Liver (tissue), 9 donors: ENCODE results near the gene RAB11A. TPM values are rescaled to one million over a fixed set of nuclear protein-coding genes. Genes with fewer than 3 reads are reported as not detected.

Experiments used
- DNase-seq: peaks from one replicate; pipeline ENCODE4 v3.0.0-alpha.2; 2017; ENCODE audit warnings: low spot score
- H3K27ac ChIP-seq, 2 donors: one replicate each; pipeline ENCODE4 v1.7.0; 2013; ENCODE audit warnings: inconsistent platforms in 2 of 2, low read length in 2 of 2, control low read depth in 1 of 2, low read depth in 1 of 2, mild to moderate bottlenecking in 1 of 2
- H3K27me3 ChIP-seq, 4 donors: one replicate each; pipeline versions ENCODE4 v1.6.1 to v1.7.0; 2013; ENCODE audit warnings: low read length in 3 of 4, inconsistent platforms in 1 of 4, mild to moderate bottlenecking in 1 of 4, moderate library complexity in 1 of 4; ENCODE audit not compliant: control insufficient read depth in 4 of 4, insufficient read depth in 4 of 4
- H3K36me3 ChIP-seq, 4 donors: one replicate each; pipeline versions ENCODE4 v1.6.1 to v1.7.0; 2013; ENCODE audit warnings: low read length in 3 of 4, mild to moderate bottlenecking in 3 of 4, low read depth in 1 of 4, moderate library complexity in 1 of 4; ENCODE audit not compliant: control insufficient read depth in 4 of 4, insufficient read depth in 3 of 4
- H3K4me1 ChIP-seq, 4 donors: one replicate each; pipeline versions ENCODE4 v1.6.1 to v1.7.0; 2013; ENCODE audit warnings: low read length in 3 of 4, mild to moderate bottlenecking in 3 of 4, moderate library complexity in 1 of 4; ENCODE audit not compliant: control insufficient read depth in 4 of 4, insufficient read depth in 4 of 4
- H3K4me3 ChIP-seq, 3 donors: one replicate each; pipeline versions ENCODE4 v1.6.1 to v1.7.0; 2013; ENCODE audit warnings: low read length in 3 of 3, control low read depth in 1 of 3, low read depth in 1 of 3, mild to moderate bottlenecking in 1 of 3
- H3K9ac ChIP-seq, 2 donors: one replicate each; pipeline ENCODE4 v1.7.0; 2013; ENCODE audit warnings: low read length in 2 of 2, mild to moderate bottlenecking in 2 of 2, moderate library complexity in 2 of 2, control low read depth in 1 of 2, low read depth in 1 of 2
- H3K9me3 ChIP-seq, 4 donors: one replicate each; pipeline versions ENCODE4 v1.6.1 to v1.7.0; 2013; ENCODE audit warnings: low read length in 3 of 4; ENCODE audit not compliant: control insufficient read depth in 4 of 4
- ATF3 ChIP-seq: IDR thresholded peaks from 2 replicates; pipeline ENCODE4 v1.6.1; 2016; ENCODE audit warnings: antibody characterized with exemption
- CTCF ChIP-seq: fragments of 150-350 bp; IDR thresholded peaks from 2 replicates; pipeline ENCODE4 v1.5.1; 2017; ENCODE audit warnings: improper control_type of control experiment, low read depth, low read length; ENCODE audit not compliant: missing input control
- EGR1 ChIP-seq, 2 donors: IDR thresholded peaks; 2 replicates each; pipeline ENCODE4 v1.6.1; 2016 to 2018; ENCODE audit warnings: antibody characterized with exemption in 2 of 2, low read depth in 2 of 2
- FOXA1 ChIP-seq: IDR thresholded peaks from 2 replicates; pipeline ENCODE4 v1.6.1; 2016; ENCODE audit warnings: antibody characterized with exemption
- FOXA2 ChIP-seq: IDR thresholded peaks from 2 replicates; pipeline ENCODE4 v1.6.1; 2016; ENCODE audit warnings: antibody characterized with exemption
- GABPA ChIP-seq, 2 donors: IDR thresholded peaks in 1 of 2; conservative IDR thresholded peaks in 1 of 2; 2 replicates each; pipeline ENCODE4 v1.6.1; 2016; ENCODE audit warnings: antibody characterized with exemption in 2 of 2, mild to moderate bottlenecking in 1 of 2, moderate library complexity in 1 of 2
- HNF4A ChIP-seq, 2 donors: conservative IDR thresholded peaks; 2 replicates each; pipeline ENCODE4 v1.6.1; 2016; ENCODE audit warnings: antibody characterized with exemption in 2 of 2, mild to moderate bottlenecking in 2 of 2
- HNF4G ChIP-seq: IDR thresholded peaks from 2 replicates; pipeline ENCODE4 v1.6.1; 2016; ENCODE audit warnings: antibody characterized with exemption
- JUND ChIP-seq, 2 donors: IDR thresholded peaks; 2 replicates each; pipeline ENCODE4 v1.6.1; 2016; ENCODE audit warnings: antibody characterized with exemption in 2 of 2
- NR2F2 ChIP-seq: IDR thresholded peaks from 2 replicates; pipeline ENCODE4 v1.6.1; 2016; ENCODE audit warnings: antibody characterized with exemption
- RAD21 ChIP-seq, 2 donors: IDR thresholded peaks; 2 replicates each; pipeline ENCODE4 v1.6.1; 2016; ENCODE audit warnings: antibody characterized with exemption in 2 of 2, mild to moderate bottlenecking in 2 of 2
- RXRA ChIP-seq, 2 donors: IDR thresholded peaks; 2 replicates each; pipeline ENCODE4 v1.6.1; 2017 to 2018; ENCODE audit warnings: antibody characterized with exemption in 2 of 2, mild to moderate bottlenecking in 1 of 2
- SP1 ChIP-seq: IDR thresholded peaks from 2 replicates; pipeline ENCODE4 v1.6.1; 2018; ENCODE audit warnings: antibody characterized with exemption, mild to moderate bottlenecking
- TAF1 ChIP-seq: conservative IDR thresholded peaks from 2 replicates; pipeline ENCODE4 v1.6.1; 2016; ENCODE audit warnings: antibody characterized with exemption, mild to moderate bottlenecking
- YY1 ChIP-seq: IDR thresholded peaks from 2 replicates; pipeline ENCODE4 v1.6.1; 2016; ENCODE audit warnings: antibody characterized with exemption, mild to moderate bottlenecking
- whole genome bisulfite sequencing: extraction: QIAGEN DNeasy Blood & Tissue Kit; methylation state at CpG from one replicate; pipeline ENCODE4 v1.1.7; 2013; 5-methylcytosine and 5-hydroxymethylcytosine counted together
- polyA plus RNA-seq, 2 donors: library from polyadenylated mRNA; stranded (reverse) in 1 of 2; unstranded in 1 of 2; fragments of 200-250 nt in 1 of 2; fragments of >200 nt in 1 of 2; fragmentation: Nextera tagmentation in 1 of 2; extraction: Ambion mirVana in 1 of 2; gene quantifications; one replicate each; pipeline versions ENCODE4 v1.2.1 to v1.2.3, GENCODE V29; 2013 to 2015
- total RNA-seq, 2 donors: library from RNA; depleted of rRNA; stranded (reverse); fragments of >200 nt; gene quantifications; one replicate each; pipeline ENCODE4 v1.2.3, GENCODE V29; 2014
- TF ChIP-seq, protein P1 (sequence below): IDR thresholded peaks from 2 replicates; pipeline ENCODE4 v1.6.1; 2016; ENCODE audit warnings: antibody characterized with exemption, mild to moderate bottlenecking
- TF ChIP-seq, protein P2 (sequence below): IDR thresholded peaks from 2 replicates; pipeline ENCODE4 v1.6.1; 2016; ENCODE audit warnings: antibody characterized with exemption
- donor health status: healthy.
- donor health status: healthy.
- donor health status: healthy.
- donor health status: healthy.
- donor health status: healthy.

The RAB11A gene
- total and polyA plus RNA-seq, 4 donors, result 40.6 to 100 (median 81.7) TPM

- Histone ChIP-seq H3K4me3 (no peak overlapping the region), H3K9ac (no peak overlapping the region), H3K36me3 (no peaks in the 10 kb centered on the region), H3K4me1 (no peaks in the 10 kb centered on the region), H3K27ac (no peak overlapping the region), H3K9me3 (no peaks in the 10 kb centered on the region), H3K27me3 (no peaks in the 10 kb centered on the region)
- no peak for DNase-seq
- 94% methylated on average over 9 of the region's 9 CpGs for WGBS
- TF ChIP-seq EGR1 (IDR thresholded peaks at IDR 0.05; ENCODE audit: low read depth in 2 of 2), result no peak
- TF ChIP-seq ATF3, result no peak
- TF ChIP-seq NR2F2, result no peak
- no peak for TF ChIP-seq HNF4A (conservative IDR thresholded peaks at IDR 0.05)
- TF ChIP-seq JUND (IDR thresholded peaks at IDR 0.05), result no peak
- no peak for TF ChIP-seq RAD21 (IDR thresholded peaks at IDR 0.05)
- no peak for TF ChIP-seq TAF1
- TF ChIP-seq, protein P1, sequence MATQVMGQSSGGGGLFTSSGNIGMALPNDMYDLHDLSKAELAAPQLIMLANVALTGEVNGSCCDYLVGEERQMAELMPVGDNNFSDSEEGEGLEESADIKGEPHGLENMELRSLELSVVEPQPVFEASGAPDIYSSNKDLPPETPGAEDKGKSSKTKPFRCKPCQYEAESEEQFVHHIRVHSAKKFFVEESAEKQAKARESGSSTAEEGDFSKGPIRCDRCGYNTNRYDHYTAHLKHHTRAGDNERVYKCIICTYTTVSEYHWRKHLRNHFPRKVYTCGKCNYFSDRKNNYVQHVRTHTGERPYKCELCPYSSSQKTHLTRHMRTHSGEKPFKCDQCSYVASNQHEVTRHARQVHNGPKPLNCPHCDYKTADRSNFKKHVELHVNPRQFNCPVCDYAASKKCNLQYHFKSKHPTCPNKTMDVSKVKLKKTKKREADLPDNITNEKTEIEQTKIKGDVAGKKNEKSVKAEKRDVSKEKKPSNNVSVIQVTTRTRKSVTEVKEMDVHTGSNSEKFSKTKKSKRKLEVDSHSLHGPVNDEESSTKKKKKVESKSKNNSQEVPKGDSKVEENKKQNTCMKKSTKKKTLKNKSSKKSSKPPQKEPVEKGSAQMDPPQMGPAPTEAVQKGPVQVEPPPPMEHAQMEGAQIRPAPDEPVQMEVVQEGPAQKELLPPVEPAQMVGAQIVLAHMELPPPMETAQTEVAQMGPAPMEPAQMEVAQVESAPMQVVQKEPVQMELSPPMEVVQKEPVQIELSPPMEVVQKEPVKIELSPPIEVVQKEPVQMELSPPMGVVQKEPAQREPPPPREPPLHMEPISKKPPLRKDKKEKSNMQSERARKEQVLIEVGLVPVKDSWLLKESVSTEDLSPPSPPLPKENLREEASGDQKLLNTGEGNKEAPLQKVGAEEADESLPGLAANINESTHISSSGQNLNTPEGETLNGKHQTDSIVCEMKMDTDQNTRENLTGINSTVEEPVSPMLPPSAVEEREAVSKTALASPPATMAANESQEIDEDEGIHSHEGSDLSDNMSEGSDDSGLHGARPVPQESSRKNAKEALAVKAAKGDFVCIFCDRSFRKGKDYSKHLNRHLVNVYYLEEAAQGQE, result no peak
- TF ChIP-seq, protein P2, sequence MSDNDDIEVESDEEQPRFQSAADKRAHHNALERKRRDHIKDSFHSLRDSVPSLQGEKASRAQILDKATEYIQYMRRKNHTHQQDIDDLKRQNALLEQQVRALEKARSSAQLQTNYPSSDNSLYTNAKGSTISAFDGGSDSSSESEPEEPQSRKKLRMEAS, result no peak
- no peak for TF ChIP-seq RXRA (IDR thresholded peaks at IDR 0.05)
- no peak for TF ChIP-seq FOXA2
- no peak for TF ChIP-seq YY1
- TF ChIP-seq SP1, result no peak
- no peak for TF ChIP-seq FOXA1
- TF ChIP-seq GABPA (IDR thresholded peaks at IDR 0.05 in 1 of 2, conservative IDR thresholded peaks at IDR 0.05 in 1 of 2), result no peak
Observed at GRCh38 chr15:65919353-65919752, 50.1 kb downstream of the RAB11A start.

DNA sequence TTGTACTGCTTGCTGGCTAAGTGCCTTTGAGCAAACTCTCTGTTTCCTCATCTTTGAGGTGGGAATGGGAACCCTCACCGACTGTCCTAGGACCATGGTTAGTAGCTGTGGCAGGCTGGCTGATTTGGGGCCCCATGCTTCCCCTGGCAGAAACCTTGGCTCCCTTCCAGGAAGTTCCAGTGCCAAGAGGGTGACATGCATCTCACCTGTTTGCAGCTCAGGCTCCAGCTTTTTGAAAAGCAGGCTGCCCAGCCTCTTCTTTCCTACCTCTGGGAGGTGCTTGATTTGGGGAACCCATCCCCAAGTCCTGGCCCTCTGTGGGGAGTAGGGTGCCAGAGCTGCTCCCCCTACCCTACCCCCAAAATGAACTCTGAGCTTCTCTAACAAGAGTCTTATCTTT is 50.8 kb downstream of the RAB11A start:
- TF ChIP-seq FOXA2, result no peak
- TF ChIP-seq ATF3, result no peak
- TF ChIP-seq RAD21 (IDR thresholded peaks at IDR 0.05), result no peak
- Histone ChIP-seq H3K36me3 (no peaks in the 10 kb centered on the region), H3K9ac (no peak overlapping the region), H3K4me3 (no peak overlapping the region), H3K27ac (no peak overlapping the region), H3K9me3 (no peaks in the 10 kb centered on the region), H3K4me1 (no peaks in the 10 kb centered on the region), H3K27me3 (no peaks in the 10 kb centered on the region)
- 65% methylated on average over 1 of the region's 1 CpG for WGBS
- no peak for DNase-seq

DNA sequence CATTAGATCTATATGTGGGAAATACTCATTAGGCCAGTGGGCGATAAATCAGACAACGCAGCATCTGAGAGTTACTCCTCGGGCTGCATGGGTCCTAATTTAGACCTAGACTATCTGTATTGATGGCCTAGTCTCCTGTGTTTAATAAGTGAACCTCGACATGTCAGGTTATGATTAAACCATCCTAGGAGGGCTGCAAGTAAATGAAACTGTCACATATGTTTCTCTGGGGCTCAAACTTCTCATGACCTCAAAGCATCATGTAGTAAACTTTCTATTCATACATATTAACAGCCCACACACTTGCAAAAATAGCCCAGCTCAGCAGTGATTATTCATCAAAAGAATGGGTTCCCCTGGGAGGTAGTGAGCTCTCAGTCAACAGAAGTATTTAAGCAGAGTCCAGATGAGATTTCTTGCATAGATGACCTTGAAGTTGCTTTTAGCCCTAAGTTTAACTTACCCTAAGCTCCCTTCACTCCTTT is 51.6 kb downstream of the RAB11A start:
- Histone ChIP-seq H3K27ac (no peak overlapping the region), H3K4me3 (no peak overlapping the region), H3K27me3 (no peaks in the 10 kb centered on the region), H3K9ac (no peak overlapping the region), H3K9me3 (no peaks in the 10 kb centered on the region), H3K4me1 (no peaks in the 10 kb centered on the region), H3K36me3 (no peaks in the 10 kb centered on the region)
- TF ChIP-seq RXRA (IDR thresholded peaks at IDR 0.05) (no peak), HNF4G (no peak), EGR1 (IDR thresholded peaks at IDR 0.05; ENCODE audit: low read depth in 2 of 2) (no peak), FOXA2 (no peak), CTCF (no peak)
- DNase-seq, result no peak
- 95% methylated on average over 4 of the region's 4 CpGs for WGBS
